WTC11 (cell line): ENCODE results near the gene CNPY1. TPM values are rescaled to one million over a fixed set of nuclear protein-coding genes. Genes with fewer than 3 reads are reported as not detected.

Source experiments
- ATAC-seq: fragments of 200-7000 bp; cut with Tn5 transposase; 2 replicates; pipeline ENCODE4 v1.10.0; 2021; ENCODE audit warnings: mild to moderate bottlenecking, moderate library complexity
- CTCF ChIA-PET: fragments of 300-600 bp; sonication (Branson Sonifier 250); formaldehyde crosslinking; loops from one replicate; lab custom pipeline; 2021; ENCODE audit warnings: antibody characterized with exemption; lab: Charles Lee
- POLR2A ChIA-PET: fragments of 350-600 bp; sonication (Branson Sonifier 250); formaldehyde crosslinking; loops from one replicate; lab custom pipeline; 2021; ENCODE audit warnings: antibody characterized with exemption; lab: Charles Lee
- DNase-seq: peaks from one replicate; pipeline ENCODE4 v3.0.0; 2021; ENCODE audit warnings: low spot score
- H3K27ac Mint-ChIP-seq: 2 replicates; pipeline ENCODE4 v1.8.0; 2021; ENCODE audit warnings: mixed read lengths
- H3K27me3 Mint-ChIP-seq: 2 replicates; pipeline ENCODE4 v1.8.0; 2021; ENCODE audit warnings: low read depth, mild to moderate bottlenecking, moderate library complexity, mixed read lengths
- H3K36me3 Mint-ChIP-seq: 2 replicates; pipeline ENCODE4 v1.8.0; 2021; ENCODE audit warnings: mixed read lengths
- H3K4me1 Mint-ChIP-seq: 2 replicates; pipeline ENCODE4 v1.8.0; 2022; ENCODE audit warnings: mixed read lengths
- H3K4me3 Mint-ChIP-seq: 2 replicates; pipeline ENCODE4 v1.8.0; 2021; ENCODE audit warnings: mild to moderate bottlenecking, moderate library complexity, mixed read lengths
- H3K9me3 Mint-ChIP-seq: 2 replicates; pipeline ENCODE4 v1.8.0; 2021; ENCODE audit warnings: mixed read lengths
- CBFB ChIP-seq: sonication (generic); formaldehyde crosslinking; IDR thresholded peaks from 2 replicates; pipeline ENCODE4 v1.8.1; 2022; ENCODE audit warnings: mild to moderate bottlenecking, low read depth, missing genetic modification reagents
- CREM ChIP-seq: sonication (generic); formaldehyde crosslinking; IDR thresholded peaks from 2 replicates; pipeline ENCODE4 v1.8.1; 2022; ENCODE audit warnings: mild to moderate bottlenecking, missing genetic modification reagents, moderate library complexity
- ELF4 ChIP-seq: sonication (generic); formaldehyde crosslinking; IDR thresholded peaks from 2 replicates; pipeline ENCODE4 v1.8.1; 2022; ENCODE audit warnings: low read depth, mild to moderate bottlenecking, moderate library complexity, missing genetic modification reagents
- EMX1 ChIP-seq: fragments of 250-450 bp; sonication (Bioruptor Pico); IDR thresholded peaks from 2 replicates; pipeline ENCODE4 v1.8.0; 2021; ENCODE audit warnings: mild to moderate bottlenecking
- FOXK1 ChIP-seq: sonication (generic); formaldehyde crosslinking; IDR thresholded peaks from 2 replicates; pipeline ENCODE4 v1.8.0; 2022; ENCODE audit warnings: mild to moderate bottlenecking, moderate library complexity, missing genetic modification reagents
- GABPB1 ChIP-seq: sonication (generic); formaldehyde crosslinking; IDR thresholded peaks from 2 replicates; pipeline ENCODE4 v1.8.1; 2023; ENCODE audit warnings: mild to moderate bottlenecking, missing genetic modification reagents
- MXD4 ChIP-seq: fragments of 250-450 bp; sonication (Bioruptor Pico); IDR thresholded peaks from 2 replicates; pipeline ENCODE4 v1.8.0; 2021; ENCODE audit warnings: mild to moderate bottlenecking, moderate library complexity, borderline replicate concordance
- NFE2L1 ChIP-seq: sonication (generic); formaldehyde crosslinking; IDR thresholded peaks from 2 replicates; pipeline ENCODE4 v1.8.1; 2023; ENCODE audit warnings: missing genetic modification reagents
- NR2C2 ChIP-seq: sonication (generic); formaldehyde crosslinking; IDR thresholded peaks from 2 replicates; pipeline ENCODE4 v1.8.0; 2022; ENCODE audit warnings: mild to moderate bottlenecking, missing genetic modification reagents
- OVOL2 ChIP-seq: fragments of 250-450 bp; sonication (Bioruptor Pico); IDR thresholded peaks from 2 replicates; pipeline ENCODE4 v1.9.0; 2021; ENCODE audit warnings: mild to moderate bottlenecking, borderline replicate concordance
- RELA ChIP-seq: sonication (generic); formaldehyde crosslinking; IDR thresholded peaks from 2 replicates; pipeline ENCODE4 v1.8.1; 2022; ENCODE audit warnings: missing genetic modification reagents, mild to moderate bottlenecking, borderline replicate concordance
- TCF7 ChIP-seq: sonication (generic); formaldehyde crosslinking; IDR thresholded peaks from 2 replicates; pipeline ENCODE4 v1.8.0; 2022; ENCODE audit warnings: mild to moderate bottlenecking, low read depth, missing genetic modification reagents, moderate library complexity
- TP53 ChIP-seq: sonication (generic); formaldehyde crosslinking; IDR thresholded peaks from 2 replicates; pipeline ENCODE4 v1.8.1; 2023; ENCODE audit warnings: mild to moderate bottlenecking, missing genetic modification reagents
- ZNF121 ChIP-seq: sonication (generic); formaldehyde crosslinking; IDR thresholded peaks from 2 replicates; pipeline ENCODE4 v1.8.0; 2023; ENCODE audit warnings: missing genetic modification reagents
- ZNF317 ChIP-seq: sonication (generic); formaldehyde crosslinking; IDR thresholded peaks from 2 replicates; pipeline ENCODE4 v1.8.1; 2023; ENCODE audit warnings: low read depth, mild to moderate bottlenecking, moderate library complexity, missing genetic modification reagents, borderline replicate concordance
- ZNF396 ChIP-seq: fragments of 250-450 bp; sonication (Bioruptor Pico); IDR thresholded peaks from 2 replicates; pipeline ENCODE4 v1.8.0; 2021; ENCODE audit warnings: mild to moderate bottlenecking, moderate library complexity, borderline replicate concordance
- ZNF423 ChIP-seq: fragments of 250-450 bp; sonication (Bioruptor Pico); IDR thresholded peaks from 2 replicates; pipeline ENCODE4 v2.1.2; 2022; ENCODE audit warnings: mild to moderate bottlenecking, moderate library complexity
- total RNA-seq: library from RNA; stranded (reverse); gene quantifications from 3 replicates; pipeline ENCODE4 v1.2.3, GENCODE V29; 2021
- TF ChIP-seq, protein P1 (sequence below): sonication (generic); formaldehyde crosslinking; IDR thresholded peaks from 2 replicates; pipeline ENCODE4 v1.8.0; 2023; ENCODE audit warnings: missing genetic modification reagents
- TF ChIP-seq, protein P2 (sequence below): fragments of 250-450 bp; sonication (Bioruptor Pico); IDR thresholded peaks from 2 replicates; pipeline ENCODE4 v1.8.0; 2021; ENCODE audit warnings: mild to moderate bottlenecking
- TF ChIP-seq, protein P3 (sequence below): sonication (generic); formaldehyde crosslinking; IDR thresholded peaks from 2 replicates; pipeline ENCODE4 v1.8.0; 2023; ENCODE audit warnings: missing genetic modification reagents, mild to moderate bottlenecking, borderline replicate concordance
- TF ChIP-seq, protein P4 (sequence below): sonication (generic); formaldehyde crosslinking; IDR thresholded peaks from 2 replicates; pipeline ENCODE4 v1.8.1; 2023; ENCODE audit warnings: mild to moderate bottlenecking, missing genetic modification reagents
- TF ChIP-seq, protein P5 (sequence below): sonication (generic); formaldehyde crosslinking; IDR thresholded peaks from 2 replicates; pipeline ENCODE4 v1.8.1; 2023; ENCODE audit warnings: mild to moderate bottlenecking, missing genetic modification reagents, borderline replicate concordance
- TF ChIP-seq, protein P6 (sequence below): sonication (generic); formaldehyde crosslinking; IDR thresholded peaks from 2 replicates; pipeline ENCODE4 v1.8.0; 2022; ENCODE audit warnings: mild to moderate bottlenecking, missing genetic modification reagents

CNPY1 gene
- total RNA-seq, 1 experiment from 2014 or later = 0.09 TPM

DNA sequence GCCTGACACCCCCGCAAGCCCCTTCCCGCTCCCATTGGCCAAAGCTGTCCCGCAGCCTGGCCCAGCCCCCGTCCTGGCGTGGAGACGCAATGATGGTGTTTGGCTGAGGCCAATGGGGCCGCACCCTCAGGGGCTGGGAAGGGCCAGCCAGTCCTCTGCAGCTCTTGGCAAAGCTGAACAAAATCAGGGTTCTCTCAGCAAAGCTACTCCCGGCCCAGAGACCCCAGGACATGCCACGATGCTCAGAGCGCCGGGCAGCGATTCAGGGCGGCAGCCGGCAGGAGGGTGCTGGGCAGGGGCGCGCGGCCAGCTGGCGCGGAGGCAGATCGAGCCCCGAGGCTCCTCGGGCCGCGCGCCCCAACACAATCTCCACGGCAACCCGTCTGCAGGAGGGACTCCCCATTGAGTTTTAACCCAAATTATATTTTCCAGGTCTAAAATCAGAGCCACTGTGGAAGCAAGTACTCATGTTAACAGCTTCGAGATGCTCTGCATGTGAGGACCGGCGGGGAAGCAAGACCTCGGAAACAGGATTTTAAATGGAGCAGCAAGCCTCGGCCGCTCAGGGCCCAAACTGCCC, 8.8 kb upstream of the CNPY1 start:
- H3K4me3 Mint-ChIP-seq = no peak overlapping the region
- DNase-seq (no peak), ATAC-seq (no peak)
- ChIA-PET POLR2A (no interaction called here), CTCF (interaction anchor here (0.8 to 1.1 kb wide), 2 partner anchors 22 to 44 kb away, joined by 3 to 4 read pairs; no protein-coding TSS in a partner anchor)
- no peaks in the 10 kb centered on the region for H3K4me1 Mint-ChIP-seq
- H3K9me3 Mint-ChIP-seq = peaks cover 9% of the 10 kb centered on the region
- no peaks in the 10 kb centered on the region for H3K36me3 Mint-ChIP-seq
- TF ChIP-seq, protein P1, sequence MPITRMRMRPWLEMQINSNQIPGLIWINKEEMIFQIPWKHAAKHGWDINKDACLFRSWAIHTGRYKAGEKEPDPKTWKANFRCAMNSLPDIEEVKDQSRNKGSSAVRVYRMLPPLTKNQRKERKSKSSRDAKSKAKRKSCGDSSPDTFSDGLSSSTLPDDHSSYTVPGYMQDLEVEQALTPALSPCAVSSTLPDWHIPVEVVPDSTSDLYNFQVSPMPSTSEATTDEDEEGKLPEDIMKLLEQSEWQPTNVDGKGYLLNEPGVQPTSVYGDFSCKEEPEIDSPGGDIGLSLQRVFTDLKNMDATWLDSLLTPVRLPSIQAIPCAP (CRISPR knock-in tag) = no peak
- no peak for TF ChIP-seq CBFB (CRISPR knock-in tag)
- TF ChIP-seq NFE2L1 (CRISPR knock-in tag) = no peak
- no peak for TF ChIP-seq ELF4 (CRISPR knock-in tag)
- TF ChIP-seq NR2C2 (CRISPR knock-in tag) = no peak
- TF ChIP-seq EMX1 = no peak
- no peak for TF ChIP-seq FOXK1
- TF ChIP-seq, protein P2, sequence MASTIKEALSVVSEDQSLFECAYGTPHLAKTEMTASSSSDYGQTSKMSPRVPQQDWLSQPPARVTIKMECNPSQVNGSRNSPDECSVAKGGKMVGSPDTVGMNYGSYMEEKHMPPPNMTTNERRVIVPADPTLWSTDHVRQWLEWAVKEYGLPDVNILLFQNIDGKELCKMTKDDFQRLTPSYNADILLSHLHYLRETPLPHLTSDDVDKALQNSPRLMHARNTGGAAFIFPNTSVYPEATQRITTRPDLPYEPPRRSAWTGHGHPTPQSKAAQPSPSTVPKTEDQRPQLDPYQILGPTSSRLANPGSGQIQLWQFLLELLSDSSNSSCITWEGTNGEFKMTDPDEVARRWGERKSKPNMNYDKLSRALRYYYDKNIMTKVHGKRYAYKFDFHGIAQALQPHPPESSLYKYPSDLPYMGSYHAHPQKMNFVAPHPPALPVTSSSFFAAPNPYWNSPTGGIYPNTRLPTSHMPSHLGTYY (CRISPR knock-in tag) = no peak
- no peak overlapping the region for H3K27ac Mint-ChIP-seq
- H3K27me3 Mint-ChIP-seq = no peaks in the 10 kb centered on the region

DNA sequence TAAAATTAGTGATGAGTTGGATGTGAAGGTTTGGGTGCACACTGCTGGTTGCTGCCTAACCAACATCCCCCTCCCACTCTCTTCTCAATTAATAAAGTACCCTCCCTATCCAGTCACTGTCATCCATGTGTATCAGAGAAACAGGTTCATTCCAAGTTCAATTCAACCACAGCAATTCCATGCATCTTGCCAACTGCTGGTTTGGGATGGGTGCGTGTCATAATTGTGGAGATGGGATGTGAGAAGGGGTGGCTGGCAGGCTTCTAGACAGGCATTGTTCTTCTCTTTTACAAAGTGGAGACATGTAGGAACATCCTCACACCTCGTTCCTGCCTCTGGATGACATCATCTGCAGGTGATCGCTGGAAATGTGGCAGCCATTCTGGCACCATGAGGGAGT, 7.5 kb upstream of the CNPY1 start:
- CTCF ChIA-PET = no interaction called here
- Mint-ChIP-seq H3K27me3 (no peaks in the 10 kb centered on the region), H3K9me3 (peaks cover 9% of the 10 kb centered on the region), H3K36me3 (no peaks in the 10 kb centered on the region), H3K4me1 (no peaks in the 10 kb centered on the region), H3K27ac (no peak overlapping the region), H3K4me3 (no peak overlapping the region)
- ATAC-seq (no peak), DNase-seq (no peak)
- POLR2A ChIA-PET = no interaction called here
- TF ChIP-seq ZNF423 (no peak), CREM (CRISPR knock-in tag) (no peak), ZNF317 (no peak), TCF7 (CRISPR knock-in tag) (no peak), OVOL2 (no peak), ZNF396 (CRISPR knock-in tag) (no peak), ZNF121 (no peak), GABPB1 (CRISPR knock-in tag) (no peak), TP53 (no peak), RELA (CRISPR knock-in tag) (no peak), MXD4 (no peak), NFE2L1 (CRISPR knock-in tag) (no peak)
- TF ChIP-seq, protein P3, sequence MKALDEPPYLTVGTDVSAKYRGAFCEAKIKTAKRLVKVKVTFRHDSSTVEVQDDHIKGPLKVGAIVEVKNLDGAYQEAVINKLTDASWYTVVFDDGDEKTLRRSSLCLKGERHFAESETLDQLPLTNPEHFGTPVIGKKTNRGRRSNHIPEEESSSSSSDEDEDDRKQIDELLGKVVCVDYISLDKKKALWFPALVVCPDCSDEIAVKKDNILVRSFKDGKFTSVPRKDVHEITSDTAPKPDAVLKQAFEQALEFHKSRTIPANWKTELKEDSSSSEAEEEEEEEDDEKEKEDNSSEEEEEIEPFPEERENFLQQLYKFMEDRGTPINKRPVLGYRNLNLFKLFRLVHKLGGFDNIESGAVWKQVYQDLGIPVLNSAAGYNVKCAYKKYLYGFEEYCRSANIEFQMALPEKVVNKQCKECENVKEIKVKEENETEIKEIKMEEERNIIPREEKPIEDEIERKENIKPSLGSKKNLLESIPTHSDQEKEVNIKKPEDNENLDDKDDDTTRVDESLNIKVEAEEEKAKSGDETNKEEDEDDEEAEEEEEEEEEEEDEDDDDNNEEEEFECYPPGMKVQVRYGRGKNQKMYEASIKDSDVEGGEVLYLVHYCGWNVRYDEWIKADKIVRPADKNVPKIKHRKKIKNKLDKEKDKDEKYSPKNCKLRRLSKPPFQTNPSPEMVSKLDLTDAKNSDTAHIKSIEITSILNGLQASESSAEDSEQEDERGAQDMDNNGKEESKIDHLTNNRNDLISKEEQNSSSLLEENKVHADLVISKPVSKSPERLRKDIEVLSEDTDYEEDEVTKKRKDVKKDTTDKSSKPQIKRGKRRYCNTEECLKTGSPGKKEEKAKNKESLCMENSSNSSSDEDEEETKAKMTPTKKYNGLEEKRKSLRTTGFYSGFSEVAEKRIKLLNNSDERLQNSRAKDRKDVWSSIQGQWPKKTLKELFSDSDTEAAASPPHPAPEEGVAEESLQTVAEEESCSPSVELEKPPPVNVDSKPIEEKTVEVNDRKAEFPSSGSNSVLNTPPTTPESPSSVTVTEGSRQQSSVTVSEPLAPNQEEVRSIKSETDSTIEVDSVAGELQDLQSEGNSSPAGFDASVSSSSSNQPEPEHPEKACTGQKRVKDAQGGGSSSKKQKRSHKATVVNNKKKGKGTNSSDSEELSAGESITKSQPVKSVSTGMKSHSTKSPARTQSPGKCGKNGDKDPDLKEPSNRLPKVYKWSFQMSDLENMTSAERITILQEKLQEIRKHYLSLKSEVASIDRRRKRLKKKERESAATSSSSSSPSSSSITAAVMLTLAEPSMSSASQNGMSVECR = no peak
- TF ChIP-seq, protein P4, sequence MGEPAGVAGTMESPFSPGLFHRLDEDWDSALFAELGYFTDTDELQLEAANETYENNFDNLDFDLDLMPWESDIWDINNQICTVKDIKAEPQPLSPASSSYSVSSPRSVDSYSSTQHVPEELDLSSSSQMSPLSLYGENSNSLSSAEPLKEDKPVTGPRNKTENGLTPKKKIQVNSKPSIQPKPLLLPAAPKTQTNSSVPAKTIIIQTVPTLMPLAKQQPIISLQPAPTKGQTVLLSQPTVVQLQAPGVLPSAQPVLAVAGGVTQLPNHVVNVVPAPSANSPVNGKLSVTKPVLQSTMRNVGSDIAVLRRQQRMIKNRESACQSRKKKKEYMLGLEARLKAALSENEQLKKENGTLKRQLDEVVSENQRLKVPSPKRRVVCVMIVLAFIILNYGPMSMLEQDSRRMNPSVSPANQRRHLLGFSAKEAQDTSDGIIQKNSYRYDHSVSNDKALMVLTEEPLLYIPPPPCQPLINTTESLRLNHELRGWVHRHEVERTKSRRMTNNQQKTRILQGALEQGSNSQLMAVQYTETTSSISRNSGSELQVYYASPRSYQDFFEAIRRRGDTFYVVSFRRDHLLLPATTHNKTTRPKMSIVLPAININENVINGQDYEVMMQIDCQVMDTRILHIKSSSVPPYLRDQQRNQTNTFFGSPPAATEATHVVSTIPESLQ = no peak
- TF ChIP-seq, protein P5, sequence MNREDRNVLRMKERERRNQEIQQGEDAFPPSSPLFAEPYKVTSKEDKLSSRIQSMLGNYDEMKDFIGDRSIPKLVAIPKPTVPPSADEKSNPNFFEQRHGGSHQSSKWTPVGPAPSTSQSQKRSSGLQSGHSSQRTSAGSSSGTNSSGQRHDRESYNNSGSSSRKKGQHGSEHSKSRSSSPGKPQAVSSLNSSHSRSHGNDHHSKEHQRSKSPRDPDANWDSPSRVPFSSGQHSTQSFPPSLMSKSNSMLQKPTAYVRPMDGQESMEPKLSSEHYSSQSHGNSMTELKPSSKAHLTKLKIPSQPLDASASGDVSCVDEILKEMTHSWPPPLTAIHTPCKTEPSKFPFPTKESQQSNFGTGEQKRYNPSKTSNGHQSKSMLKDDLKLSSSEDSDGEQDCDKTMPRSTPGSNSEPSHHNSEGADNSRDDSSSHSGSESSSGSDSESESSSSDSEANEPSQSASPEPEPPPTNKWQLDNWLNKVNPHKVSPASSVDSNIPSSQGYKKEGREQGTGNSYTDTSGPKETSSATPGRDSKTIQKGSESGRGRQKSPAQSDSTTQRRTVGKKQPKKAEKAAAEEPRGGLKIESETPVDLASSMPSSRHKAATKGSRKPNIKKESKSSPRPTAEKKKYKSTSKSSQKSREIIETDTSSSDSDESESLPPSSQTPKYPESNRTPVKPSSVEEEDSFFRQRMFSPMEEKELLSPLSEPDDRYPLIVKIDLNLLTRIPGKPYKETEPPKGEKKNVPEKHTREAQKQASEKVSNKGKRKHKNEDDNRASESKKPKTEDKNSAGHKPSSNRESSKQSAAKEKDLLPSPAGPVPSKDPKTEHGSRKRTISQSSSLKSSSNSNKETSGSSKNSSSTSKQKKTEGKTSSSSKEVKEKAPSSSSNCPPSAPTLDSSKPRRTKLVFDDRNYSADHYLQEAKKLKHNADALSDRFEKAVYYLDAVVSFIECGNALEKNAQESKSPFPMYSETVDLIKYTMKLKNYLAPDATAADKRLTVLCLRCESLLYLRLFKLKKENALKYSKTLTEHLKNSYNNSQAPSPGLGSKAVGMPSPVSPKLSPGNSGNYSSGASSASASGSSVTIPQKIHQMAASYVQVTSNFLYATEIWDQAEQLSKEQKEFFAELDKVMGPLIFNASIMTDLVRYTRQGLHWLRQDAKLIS (CRISPR knock-in tag) = no peak
- TF ChIP-seq, protein P6, sequence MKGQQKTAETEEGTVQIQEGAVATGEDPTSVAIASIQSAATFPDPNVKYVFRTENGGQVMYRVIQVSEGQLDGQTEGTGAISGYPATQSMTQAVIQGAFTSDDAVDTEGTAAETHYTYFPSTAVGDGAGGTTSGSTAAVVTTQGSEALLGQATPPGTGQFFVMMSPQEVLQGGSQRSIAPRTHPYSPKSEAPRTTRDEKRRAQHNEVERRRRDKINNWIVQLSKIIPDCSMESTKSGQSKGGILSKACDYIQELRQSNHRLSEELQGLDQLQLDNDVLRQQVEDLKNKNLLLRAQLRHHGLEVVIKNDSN (CRISPR knock-in tag) = no peak
